CD4-positive, alpha-beta T cell (primary cell): ENCODE data around the gene SORCS2. TPM values are rescaled to one million over a fixed set of nuclear protein-coding genes. Genes with fewer than 3 reads are reported as not detected.

ENCODE experiments used
- ATAC-seq: fragments of 200-7000 bp; cut with Tn5 transposase; one replicate; pipeline ENCODE4 v1.10.0; 2022; ENCODE audit warnings: mild to moderate bottlenecking; ENCODE audit not compliant: poor library complexity
- CTCF ChIA-PET: fragments of 350-600 bp; sonication (Branson Sonifier 250); formaldehyde crosslinking; loops from one replicate; lab custom pipeline; 2021; ENCODE audit warnings: antibody characterized with exemption, inconsistent platforms; lab: Charles Lee
- POLR2A ChIA-PET: fragments of 350-600 bp; sonication (Branson Sonifier 250); formaldehyde crosslinking; loops from one replicate; lab custom pipeline; 2021; ENCODE audit warnings: antibody characterized with exemption, inconsistent platforms; lab: Charles Lee
- DNase-seq, 14 experiments: peaks; one replicate each; pipeline ENCODE4 v3.0.0-alpha.2; 2013 to 2020; ENCODE audit warnings: mixed read lengths in 2 of 14
- H3K27ac ChIP-seq, 2 donors: one replicate each; pipeline versions ENCODE4 v1.5.1 to v1.7.0; 2013; ENCODE audit warnings: low read length in 2 of 2, low read depth in 1 of 2, mild to moderate bottlenecking in 1 of 2
- H3K27me3 ChIP-seq, 2 experiments: 1 replicate in 1 of 2; 2 replicates in 1 of 2; pipeline versions ENCODE4 v1.6.1 to v1.7.0; 2013; ENCODE audit warnings: low read length in 2 of 2, control low read depth in 1 of 2, mild to moderate bottlenecking in 1 of 2, moderate library complexity in 1 of 2; ENCODE audit not compliant: insufficient read depth in 2 of 2, control insufficient read depth in 1 of 2
- H3K36me3 ChIP-seq: one replicate; pipeline ENCODE4 v1.6.1; 2013; ENCODE audit warnings: low read length, control low read depth; ENCODE audit not compliant: insufficient read depth
- H3K4me1 ChIP-seq: one replicate; pipeline ENCODE4 v1.6.1; 2013; ENCODE audit warnings: low read length, control low read depth; ENCODE audit not compliant: insufficient read depth
- H3K4me3 ChIP-seq: one replicate; pipeline ENCODE4 v1.5.1; 2013; ENCODE audit warnings: mild to moderate bottlenecking, low read length, moderate library complexity
- H3K9me3 ChIP-seq, 2 experiments: 1 replicate in 1 of 2; 2 replicates in 1 of 2; pipeline versions ENCODE4 v1.6.1 to v1.7.0; 2013; ENCODE audit warnings: low read length in 2 of 2, mild to moderate bottlenecking in 2 of 2, control low read depth in 1 of 2, moderate library complexity in 1 of 2; ENCODE audit not compliant: control insufficient read depth in 1 of 2, insufficient read depth in 1 of 2
- H3K27ac Mint-ChIP-seq: one replicate; pipeline ENCODE4 v1.8.0; 2020; ENCODE audit warnings: mixed read lengths
- H3K27me3 Mint-ChIP-seq: one replicate; pipeline ENCODE4 v1.8.0; 2021; ENCODE audit warnings: mixed read lengths
- H3K36me3 Mint-ChIP-seq: one replicate; pipeline ENCODE4 v1.8.0; 2021; ENCODE audit warnings: low read depth, mixed read lengths
- H3K4me1 Mint-ChIP-seq: one replicate; pipeline ENCODE4 v1.8.0; 2021; ENCODE audit warnings: low read depth, mixed read lengths
- H3K4me3 Mint-ChIP-seq: one replicate; pipeline ENCODE4 v1.8.0; 2020; ENCODE audit warnings: mild to moderate bottlenecking, mixed read lengths
- H3K9me3 Mint-ChIP-seq: one replicate; pipeline ENCODE4 v1.8.0; 2020; ENCODE audit warnings: mixed read lengths
- CTCF ChIP-seq: fragments of 200-600 bp; IDR thresholded peaks from one replicate; pipeline ENCODE4 v1.8.0; 2022; ENCODE audit warnings: antibody characterized with exemption, mild to moderate bottlenecking
- intact Hi-C, 2 experiments: fragments of 100-400 bp; cut with DNase I in 1 of 2; cut with micrococcal nuclease in 1 of 2; formaldehyde crosslinking; loops; one replicate each; pipeline versions ENCODE4 v1.15.1 to v1.9.0; 2023 to 2025; cut with DNase I, micrococcal nuclease
- total RNA-seq, 174 experiments: library from RNA in 2 of 174; stranded (reverse) in 2 of 174; gene quantifications; one replicate each; pipeline ENCODE4 v1.2.3 and lab custom pipeline; 2021 to 2026

The SORCS2 gene
- total RNA-seq, 2 experiments from 2014 or later, result not detected

GRCh38 chr4:7506119-7506518 is 313.8 kb downstream of the SORCS2 start:
- Mint-ChIP-seq H3K36me3 (no peaks in the 10 kb centered on the region), H3K4me3 (no peak overlapping the region), H3K9me3 (no peaks in the 10 kb centered on the region), H3K27me3 (peaks cover 32% of the 10 kb centered on the region), H3K27ac (no peak overlapping the region), H3K4me1 (no peaks in the 10 kb centered on the region)
- TF ChIP-seq CTCF, result no peak
- POLR2A ChIA-PET, result no interaction called here
- CTCF ChIA-PET, result no interaction called here
- Histone ChIP-seq H3K4me1 (no peaks in the 10 kb centered on the region), H3K9me3 (peaks cover 0 to 14% of the 10 kb centered on the region in 2 experiments), H3K36me3 (no peaks in the 10 kb centered on the region), H3K27ac (no peak overlapping the region), H3K4me3 (no peak overlapping the region), H3K27me3 (peaks cover 0 to 7% of the 10 kb centered on the region in 2 experiments)
- ATAC-seq (no peak), DNase-seq (no peak)
- intact Hi-C loops, result no loop called here

- POLR2A ChIA-PET, result no interaction called here
- no peak overlapping the region for H3K4me3 ChIP-seq
- H3K9me3 ChIP-seq, result peaks cover 0 to 14% of the 10 kb centered on the region in 2 experiments
- intact Hi-C loops, result no loop called here
- H3K36me3 Mint-ChIP-seq, result no peaks in the 10 kb centered on the region
- peaks cover 34% of the 10 kb centered on the region for H3K27me3 Mint-ChIP-seq
- no peaks in the 10 kb centered on the region for H3K4me1 ChIP-seq
- TF ChIP-seq CTCF, result no peak
- H3K4me1 Mint-ChIP-seq, result no peaks in the 10 kb centered on the region
- H3K27ac Mint-ChIP-seq, result no peak overlapping the region
- ATAC-seq (no peak), DNase-seq (no peak)
- no peak overlapping the region for H3K27ac ChIP-seq
- no peaks in the 10 kb centered on the region for H3K36me3 ChIP-seq
- CTCF ChIA-PET, result no interaction called here
- no peak overlapping the region for H3K4me3 Mint-ChIP-seq
- no peaks in the 10 kb centered on the region for H3K9me3 Mint-ChIP-seq
- peaks cover 0 to 7% of the 10 kb centered on the region in 2 experiments for H3K27me3 ChIP-seq
Measured at GRCh38 chr4:7506572-7506971, 314.2 kb downstream of the SORCS2 start.

- Histone ChIP-seq H3K4me3 (no peak overlapping the region), H3K27me3 (peaks cover 0 to 5% of the 10 kb centered on the region in 2 experiments), H3K9me3 (peaks cover 0 to 14% of the 10 kb centered on the region in 2 experiments), H3K27ac (no peak overlapping the region), H3K4me1 (no peaks in the 10 kb centered on the region), H3K36me3 (no peaks in the 10 kb centered on the region)
- TF ChIP-seq CTCF, result no peak
- Mint-ChIP-seq H3K36me3 (no peaks in the 10 kb centered on the region), H3K4me1 (no peaks in the 10 kb centered on the region), H3K9me3 (no peaks in the 10 kb centered on the region), H3K27ac (no peak overlapping the region), H3K4me3 (no peak overlapping the region), H3K27me3 (peaks cover 29% of the 10 kb centered on the region)
- no peak for DNase-seq
- no peak for ATAC-seq
- ChIA-PET CTCF (no interaction called here), POLR2A (no interaction called here)
- intact Hi-C loops, result no loop called here
Measured at GRCh38 chr4:7507381-7507780, 315.0 kb downstream of the SORCS2 start.
